ENCODE measurements around the gene SHC3.

SHC3 gene

DNA sequence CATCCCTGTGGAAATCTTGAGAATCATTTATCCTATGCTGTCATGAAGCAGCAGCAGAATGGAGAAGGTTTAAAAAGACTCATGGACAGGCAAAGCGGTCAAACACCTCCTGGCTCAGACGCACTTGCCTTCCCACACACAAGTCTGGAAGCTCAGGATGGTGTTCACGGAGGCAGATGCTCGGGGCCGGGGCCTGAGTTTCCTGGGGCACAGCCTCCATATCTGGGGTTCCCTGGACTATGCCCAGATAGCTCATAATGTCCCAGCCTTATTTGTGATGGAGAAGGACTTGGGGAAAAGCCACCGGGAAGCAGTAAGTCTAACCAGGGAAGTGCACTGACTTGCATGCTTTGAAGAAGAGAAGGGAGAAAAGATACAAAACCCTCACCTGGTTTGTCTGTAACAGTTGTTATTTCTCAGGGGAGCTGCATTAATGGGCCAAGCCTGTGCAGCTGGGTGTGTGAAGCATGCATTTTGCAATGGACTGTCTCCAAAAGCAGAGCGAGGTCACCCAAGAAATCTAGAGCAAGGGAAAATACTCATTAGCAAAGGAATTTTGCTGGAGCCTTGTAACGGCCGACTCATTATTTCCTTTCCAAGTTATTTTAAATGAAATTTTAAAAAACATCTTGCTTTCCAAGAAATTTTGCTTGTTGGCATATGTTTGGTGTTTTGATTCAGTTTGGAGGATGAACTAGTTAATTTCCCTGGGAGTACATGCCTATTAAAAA, 184.0 kb downstream of the SHC3 start:
- Histone ChIP-seq H3K79me1 (ENCODE audit: low read length) (peaks cover 11% of the 10 kb centered on the region), H3K79me2 (ENCODE audit: control insufficient read depth, insufficient read depth, low read length, poor library complexity) (peaks cover 11% of the 10 kb centered on the region), H2AFZ (ENCODE audit: insufficient read depth, low read length, poor library complexity) (no peak overlapping the region), H3K18ac (ENCODE audit: low read length) (no peak overlapping the region), H3K14ac (ENCODE audit: low read length) (no peak overlapping the region), H3K9ac (ENCODE audit: low read length) (no peak overlapping the region), H2AK5ac (ENCODE audit: low read length) (no peak overlapping the region), H3K4ac (ENCODE audit: low read depth, low read length) (peak overlapping the region; percentile 34), H4K12ac (ENCODE audit: low read depth, low read length) (no peak overlapping the region), H3K27me3 (ENCODE audit: insufficient read depth, low read length) (no peaks in the 10 kb centered on the region), H3K4me3 (ENCODE audit: low read depth, low read length) (no peak overlapping the region), H2BK120ac (ENCODE audit: insufficient read depth, low read length, poor library complexity) (no peak overlapping the region), H2BK12ac (ENCODE audit: low read length) (no peak overlapping the region), H4K8ac (ENCODE audit: low read depth, low read length) (no peak overlapping the region), H3K23ac (ENCODE audit: low read length) (no peak overlapping the region), H3K9me3 (ENCODE audit: insufficient read depth, low read depth, low read length) (peaks cover 1% of the 10 kb centered on the region), H3K36me3 (ENCODE audit: control insufficient read depth in 1 of 2, insufficient read depth in 2 of 2, low read length in 2 of 2) (peaks cover 26 to 45% of the 10 kb centered on the region in 2 experiments), H2BK5ac (ENCODE audit: low read depth, low read length, poor library complexity) (no peak overlapping the region), H3K4me1 (ENCODE audit: control insufficient read depth in 1 of 2, insufficient read depth in 2 of 2, low read length in 2 of 2) (peaks cover 16 to 26% of the 10 kb centered on the region in 2 experiments), H3K27ac (ENCODE audit: low read depth, low read length) (no peak overlapping the region), H3K4me2 (ENCODE audit: low read length) (peak overlapping the region; percentile 44), H4K91ac (ENCODE audit: low read depth, low read length) (no peak overlapping the region)
- no CpG with 5 or more reads among the region's 9 CpGs for WGBS (ENCODE audit: extremely low coverage, insufficient coverage, insufficient read length)
- no peak for DNase-seq

DNA sequence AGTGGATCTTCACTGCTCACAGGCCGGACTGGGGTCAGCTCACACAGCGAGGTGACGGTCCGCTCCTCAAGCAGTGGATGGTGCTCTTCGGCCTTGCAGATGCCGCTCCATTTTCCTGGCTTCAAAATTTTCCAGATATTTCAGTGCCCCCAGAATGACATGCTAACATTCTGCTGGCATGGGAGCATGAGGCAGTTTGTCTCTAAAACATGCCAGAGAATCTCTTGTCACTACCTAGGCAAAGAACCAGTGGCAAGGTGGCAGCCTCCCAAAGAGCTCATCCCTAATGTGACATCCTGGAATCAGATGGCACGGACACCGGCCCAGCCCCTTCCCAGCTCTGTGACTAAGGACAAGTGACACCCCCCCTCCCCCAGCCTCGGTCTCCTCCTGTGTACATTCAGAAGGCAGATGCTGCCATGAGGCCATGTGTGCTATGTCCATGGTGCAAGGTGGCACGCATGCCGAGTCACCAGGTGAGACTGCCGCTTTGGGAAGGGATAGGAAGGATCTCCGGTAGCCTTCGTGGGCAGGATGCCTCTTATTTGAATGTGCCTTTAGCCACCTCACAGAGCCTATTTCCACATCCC, 184.7 kb downstream of the SHC3 start:
- H3K79me2 ChIP-seq (ENCODE audit: control insufficient read depth, insufficient read depth, low read length, poor library complexity) = peaks cover 11% of the 10 kb centered on the region
- peak overlapping the region; percentile 44 for H3K4me2 ChIP-seq (ENCODE audit: low read length)
- no peak overlapping the region for H3K9ac ChIP-seq (ENCODE audit: low read length)
- H3K79me1 ChIP-seq (ENCODE audit: low read length) = peaks cover 11% of the 10 kb centered on the region
- H3K14ac ChIP-seq (ENCODE audit: low read length) = no peak overlapping the region
- H3K4me3 ChIP-seq (ENCODE audit: low read depth, low read length) = peak overlapping the region; percentile 50
- H3K27me3 ChIP-seq (ENCODE audit: insufficient read depth, low read length) = no peaks in the 10 kb centered on the region
- no peak overlapping the region for H2BK120ac ChIP-seq (ENCODE audit: insufficient read depth, low read length, poor library complexity)
- H2BK12ac ChIP-seq (ENCODE audit: low read length) = no peak overlapping the region
- H3K4me1 ChIP-seq (ENCODE audit: control insufficient read depth in 1 of 2, insufficient read depth in 2 of 2, low read length in 2 of 2) = peaks cover 18 to 26% of the 10 kb centered on the region in 2 experiments
- no CpG with 5 or more reads among the region's 14 CpGs for WGBS (ENCODE audit: extremely low coverage, insufficient coverage, insufficient read length)
- no peak overlapping the region for H3K27ac ChIP-seq (ENCODE audit: low read depth, low read length)
- peaks cover 1% of the 10 kb centered on the region for H3K9me3 ChIP-seq (ENCODE audit: insufficient read depth, low read depth, low read length)
- no peak overlapping the region for H4K91ac ChIP-seq (ENCODE audit: low read depth, low read length)
- peaks cover 25 to 41% of the 10 kb centered on the region in 2 experiments for H3K36me3 ChIP-seq (ENCODE audit: control insufficient read depth in 1 of 2, insufficient read depth in 2 of 2, low read length in 2 of 2)
- H2BK5ac ChIP-seq (ENCODE audit: low read depth, low read length, poor library complexity) = no peak overlapping the region
- H3K18ac ChIP-seq (ENCODE audit: low read length) = no peak overlapping the region
- H3K4ac ChIP-seq (ENCODE audit: low read depth, low read length) = peak overlapping the region; percentile 13
- no peak overlapping the region for H4K8ac ChIP-seq (ENCODE audit: low read depth, low read length)
- no peak overlapping the region for H2AK5ac ChIP-seq (ENCODE audit: low read length)
- peak overlapping the region; percentile 23 for H3K23ac ChIP-seq (ENCODE audit: low read length)
- DNase-seq = no peak
- H4K12ac ChIP-seq (ENCODE audit: low read depth, low read length) = no peak overlapping the region
- no peak overlapping the region for H2AFZ ChIP-seq (ENCODE audit: insufficient read depth, low read length, poor library complexity)

DNA sequence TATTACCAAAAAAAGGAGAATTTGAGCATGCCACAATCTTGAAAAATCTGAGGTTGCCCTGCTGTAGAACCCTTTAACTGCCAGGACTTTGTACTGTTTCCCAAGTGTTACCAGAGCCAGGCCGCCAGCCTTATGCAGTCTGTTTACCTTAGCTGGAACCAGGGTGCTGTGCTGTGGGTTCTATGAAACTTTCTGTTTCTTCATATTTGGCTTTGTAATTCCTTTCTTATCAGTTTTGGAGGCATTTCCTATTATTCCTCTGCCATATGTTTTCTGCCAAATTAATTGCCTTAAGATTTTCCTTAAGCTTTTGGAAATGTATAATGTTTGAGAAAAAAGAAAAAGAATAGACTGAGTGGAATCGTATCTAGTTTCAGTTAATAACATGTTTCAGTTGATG, 185.3 kb downstream of the SHC3 start:
- H4K8ac ChIP-seq (ENCODE audit: low read depth, low read length) = no peak overlapping the region
- H3K27me3 ChIP-seq (ENCODE audit: insufficient read depth, low read length) = no peaks in the 10 kb centered on the region
- H2BK5ac ChIP-seq (ENCODE audit: low read depth, low read length, poor library complexity) = no peak overlapping the region
- peaks cover 11% of the 10 kb centered on the region for H3K79me1 ChIP-seq (ENCODE audit: low read length)
- H2AFZ ChIP-seq (ENCODE audit: insufficient read depth, low read length, poor library complexity) = no peak overlapping the region
- no peak overlapping the region for H3K18ac ChIP-seq (ENCODE audit: low read length)
- H2BK120ac ChIP-seq (ENCODE audit: insufficient read depth, low read length, poor library complexity) = no peak overlapping the region
- no peak overlapping the region for H2BK12ac ChIP-seq (ENCODE audit: low read length)
- no peak overlapping the region for H4K91ac ChIP-seq (ENCODE audit: low read depth, low read length)
- H3K4me3 ChIP-seq (ENCODE audit: low read depth, low read length) = no peak overlapping the region
- DNase-seq = no peak
- H3K14ac ChIP-seq (ENCODE audit: low read length) = no peak overlapping the region
- peak overlapping the region; percentile 59 for H3K4me2 ChIP-seq (ENCODE audit: low read length)
- H4K12ac ChIP-seq (ENCODE audit: low read depth, low read length) = no peak overlapping the region
- H3K36me3 ChIP-seq (ENCODE audit: control insufficient read depth in 1 of 2, insufficient read depth in 2 of 2, low read length in 2 of 2) = peaks cover 25 to 37% of the 10 kb centered on the region in 2 experiments
- H3K23ac ChIP-seq (ENCODE audit: low read length) = no peak overlapping the region
- H3K4me1 ChIP-seq (ENCODE audit: control insufficient read depth in 1 of 2, insufficient read depth in 2 of 2, low read length in 2 of 2) = peaks cover 18 to 24% of the 10 kb centered on the region in 2 experiments
- WGBS (ENCODE audit: extremely low coverage, insufficient coverage, insufficient read length) = no CpG with 5 or more reads among the region's 2 CpGs
- peaks cover 1% of the 10 kb centered on the region for H3K9me3 ChIP-seq (ENCODE audit: insufficient read depth, low read depth, low read length)
- no peak overlapping the region for H3K27ac ChIP-seq (ENCODE audit: low read depth, low read length)
- no peak overlapping the region for H3K4ac ChIP-seq (ENCODE audit: low read depth, low read length)
- no peak overlapping the region for H2AK5ac ChIP-seq (ENCODE audit: low read length)
- H3K79me2 ChIP-seq (ENCODE audit: control insufficient read depth, insufficient read depth, low read length, poor library complexity) = peaks cover 11% of the 10 kb centered on the region
- no peak overlapping the region for H3K9ac ChIP-seq (ENCODE audit: low read length)

DNA sequence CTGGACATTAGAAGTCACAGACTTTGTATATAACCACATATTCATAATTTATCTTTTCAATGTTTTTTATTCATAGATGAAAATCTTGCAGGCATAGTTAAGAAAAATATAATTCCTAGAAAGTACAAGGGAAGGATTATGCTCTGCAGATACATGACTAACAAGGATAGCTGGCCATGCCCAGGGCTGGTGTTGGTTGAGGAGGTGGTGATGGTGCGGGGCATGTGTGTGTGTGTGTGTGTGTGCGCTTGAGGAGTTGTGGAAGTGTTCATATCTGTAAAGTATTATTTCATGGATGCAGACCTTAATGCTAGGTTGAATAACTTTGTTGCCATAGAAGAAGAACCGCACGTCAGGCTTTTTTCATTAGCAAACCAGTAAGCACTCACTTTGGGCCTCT, 186.1 kb downstream of the SHC3 start:
- Histone ChIP-seq H3K4ac (ENCODE audit: low read depth, low read length) (no peak overlapping the region), H3K9ac (ENCODE audit: low read length) (no peak overlapping the region), H3K4me3 (ENCODE audit: low read depth, low read length) (peak overlapping the region; percentile 61), H4K8ac (ENCODE audit: low read depth, low read length) (no peak overlapping the region), H2AFZ (ENCODE audit: insufficient read depth, low read length, poor library complexity) (no peak overlapping the region), H2AK5ac (ENCODE audit: low read length) (no peak overlapping the region), H3K79me1 (ENCODE audit: low read length) (peaks cover 11% of the 10 kb centered on the region), H3K79me2 (ENCODE audit: control insufficient read depth, insufficient read depth, low read length, poor library complexity) (peaks cover 11% of the 10 kb centered on the region), H3K14ac (ENCODE audit: low read length) (no peak overlapping the region), H3K23ac (ENCODE audit: low read length) (no peak overlapping the region), H2BK5ac (ENCODE audit: low read depth, low read length, poor library complexity) (no peak overlapping the region), H3K27me3 (ENCODE audit: insufficient read depth, low read length) (no peaks in the 10 kb centered on the region), H3K18ac (ENCODE audit: low read length) (no peak overlapping the region), H3K9me3 (ENCODE audit: insufficient read depth, low read depth, low read length) (peaks cover 1% of the 10 kb centered on the region), H3K4me1 (ENCODE audit: control insufficient read depth in 1 of 2, insufficient read depth in 2 of 2, low read length in 2 of 2) (peaks cover 18 to 24% of the 10 kb centered on the region in 2 experiments), H2BK120ac (ENCODE audit: insufficient read depth, low read length, poor library complexity) (no peak overlapping the region), H4K12ac (ENCODE audit: low read depth, low read length) (no peak overlapping the region), H4K91ac (ENCODE audit: low read depth, low read length) (no peak overlapping the region), H3K4me2 (ENCODE audit: low read length) (peak overlapping the region; percentile 72), H3K27ac (ENCODE audit: low read depth, low read length) (no peak overlapping the region), H3K36me3 (ENCODE audit: control insufficient read depth in 1 of 2, insufficient read depth in 2 of 2, low read length in 2 of 2) (peaks cover 21 to 33% of the 10 kb centered on the region in 2 experiments), H2BK12ac (ENCODE audit: low read length) (no peak overlapping the region)
- no peak for DNase-seq
- no CpG with 5 or more reads among the region's 4 CpGs for WGBS (ENCODE audit: extremely low coverage, insufficient coverage, insufficient read length)

All from trophoblast cell (in vitro differentiated cells and primary cell).